Forelimb muscle (tissue), 1 donor: ENCODE data around the gene NOLC1. TPM values are rescaled to one million over a fixed set of nuclear protein-coding genes. Genes with fewer than 3 reads are reported as not detected.
"Not testable (repeated sequence)": the region's sequence is repeated elsewhere in the genome, so short reads cannot be mapped to it uniquely, and the experiment has no call there.

Experiments used
- DNase-seq: peaks from one replicate; pipeline ENCODE4 v3.0.0-alpha.2; 2013; ENCODE audit warnings: low read depth
- polyA plus RNA-seq: library from polyadenylated mRNA; unstranded; fragments of 120-200 nt; gene quantifications from one replicate; pipeline ENCODE4 v1.2.1, GENCODE V29; 2013; ENCODE audit not compliant: insufficient read length

The NOLC1 gene
- polyA plus RNA-seq, 1 donor: 64.7 TPM

GRCh38 chr10:102153093-102153620, 968 bp downstream of the NOLC1 start:
- DNase-seq: no peak

- DNase-seq: no peak
Measured at GRCh38 chr10:102154466-102155116, 2.4 kb downstream of the NOLC1 start.

GRCh38 chr10:102157224-102157623, 5.0 kb downstream of the NOLC1 start:
- DNase-seq: no peak

- no peak for DNase-seq
Measured at GRCh38 chr10:102159051-102159597, 6.9 kb downstream of the NOLC1 start.

GRCh38 chr10:102159831-102160230, 7.6 kb downstream of the NOLC1 start:
- DNase-seq: no peak

GRCh38 chr10:102163342-102163989, 11.3 kb downstream of the NOLC1 start:
- no peak for DNase-seq

GRCh38 chr10:102167861-102168260, 15.7 kb downstream of the NOLC1 start:
- no peak for DNase-seq

- no peak for DNase-seq
Measured at GRCh38 chr10:102170602-102171001, 18.4 kb downstream of the NOLC1 start.

- DNase-seq: no peak
Measured at GRCh38 chr10:102172288-102172687, 20.1 kb downstream of the NOLC1 start.

GRCh38 chr10:102175415-102175814, 23.2 kb downstream of the NOLC1 start:
- DNase-seq: no peak

- no peak for DNase-seq
Measured at GRCh38 chr10:102184606-102185005, 32.4 kb downstream of the NOLC1 start.

- no peak for DNase-seq
Measured at GRCh38 chr10:102185272-102185671, 33.1 kb downstream of the NOLC1 start.

- DNase-seq: no peak
Measured at GRCh38 chr10:102185811-102186527, 33.8 kb downstream of the NOLC1 start.

- DNase-seq: no peak
Measured at GRCh38 chr10:102188298-102188940, 36.2 kb downstream of the NOLC1 start.

GRCh38 chr10:102188941-102189898, 37.0 kb downstream of the NOLC1 start:
- not testable (repeated sequence) for DNase-seq

GRCh38 chr10:102191956-102192355, 39.8 kb downstream of the NOLC1 start:
- DNase-seq: no peak

- DNase-seq: no peak
Measured at GRCh38 chr10:102195296-102195870, 43.2 kb downstream of the NOLC1 start.

GRCh38 chr10:102196893-102197292, 44.7 kb downstream of the NOLC1 start:
- no peak for DNase-seq

GRCh38 chr10:102198027-102198426, 45.8 kb downstream of the NOLC1 start:
- DNase-seq: no peak
